ENCODE results near the gene ELMO3.

ELMO3 gene

GRCh38 chr16:67249178-67250044, 50.5 kb downstream of the ELMO3 start:
- H3K4me3 ChIP-seq (ENCODE audit: insufficient read depth, low read depth, low read length): peak overlapping the region; percentile 63
- H3K9me3 ChIP-seq (ENCODE audit: control insufficient read depth, low read length): no peaks in the 10 kb centered on the region
- 16% methylated on average over 21 of the region's 22 CpGs for WGBS, 2 experiments
- peaks cover 40% of the 10 kb centered on the region for H3K27me3 ChIP-seq (ENCODE audit: control insufficient read depth, insufficient read depth, low read length, poor library complexity, severe bottlenecking)
- H3K36me3 ChIP-seq (ENCODE audit: control insufficient read depth, insufficient read depth, low read length): no peaks in the 10 kb centered on the region
- H3K27ac ChIP-seq (ENCODE audit: insufficient read depth, low read depth, low read length, poor library complexity, severe bottlenecking): no peak overlapping the region
- peaks cover 30% of the 10 kb centered on the region for H3K4me1 ChIP-seq (ENCODE audit: control insufficient read depth, insufficient read depth, low read length)

GRCh38 chr16:67250045-67250327, 51.1 kb downstream of the ELMO3 start:
- Histone ChIP-seq H3K4me3 (ENCODE audit: insufficient read depth, low read depth, low read length) (no peak overlapping the region), H3K4me1 (ENCODE audit: control insufficient read depth, insufficient read depth, low read length) (peaks cover 29% of the 10 kb centered on the region), H3K27ac (ENCODE audit: insufficient read depth, low read depth, low read length, poor library complexity, severe bottlenecking) (no peak overlapping the region), H3K36me3 (ENCODE audit: control insufficient read depth, insufficient read depth, low read length) (no peaks in the 10 kb centered on the region), H3K27me3 (ENCODE audit: control insufficient read depth, insufficient read depth, low read length, poor library complexity, severe bottlenecking) (peaks cover 40% of the 10 kb centered on the region), H3K9me3 (ENCODE audit: control insufficient read depth, low read length) (no peaks in the 10 kb centered on the region)
- 68 to 70% methylated on average over 4 of the region's 4 CpGs for WGBS, 2 experiments

DNA sequence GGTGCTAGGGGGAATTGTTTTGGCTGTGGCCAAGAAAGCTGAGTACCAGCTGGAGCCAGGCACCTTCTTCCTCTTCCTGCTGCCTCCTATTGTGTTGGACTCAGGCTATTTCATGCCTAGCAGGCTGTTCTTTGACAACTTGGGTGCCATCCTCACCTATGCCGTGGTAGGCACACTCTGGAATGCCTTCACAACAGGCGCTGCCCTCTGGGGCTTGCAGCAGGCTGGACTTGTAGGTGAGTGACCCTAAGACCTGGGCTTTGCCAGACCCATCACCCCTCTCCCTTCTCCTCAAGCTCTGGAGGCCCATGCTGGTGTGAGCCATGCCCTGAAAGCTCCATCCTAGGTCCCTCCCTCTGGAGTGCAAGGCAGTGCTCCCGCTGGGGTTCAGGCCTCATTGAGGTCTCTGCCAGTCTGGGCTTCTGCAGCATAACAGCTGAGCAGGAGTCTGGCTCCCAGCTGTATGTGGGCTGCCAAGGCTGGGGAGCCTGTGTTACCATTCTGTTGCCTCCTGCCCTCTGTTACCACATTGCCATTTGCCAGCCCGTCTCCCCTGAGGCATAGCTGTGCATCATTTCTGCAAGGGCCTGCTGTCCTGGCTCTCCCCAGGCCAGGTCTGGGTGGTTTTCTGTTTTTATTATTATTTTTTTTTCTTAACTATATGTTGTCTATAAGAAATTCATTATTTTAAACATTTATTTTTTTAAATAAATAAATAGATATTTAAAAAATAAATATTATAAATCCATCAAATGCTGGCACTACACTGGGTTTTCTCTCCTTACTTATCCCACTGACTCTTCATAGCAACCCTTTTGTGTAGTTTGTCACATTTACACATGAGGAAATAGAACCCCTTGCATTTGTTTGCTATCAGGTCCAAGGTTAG, 53.9 kb downstream of the ELMO3 start:
- no peaks in the 10 kb centered on the region for H3K9me3 ChIP-seq (ENCODE audit: control insufficient read depth, low read length)
- 92% methylated on average over 4 of the region's 4 CpGs for WGBS, 2 experiments
- H3K36me3 ChIP-seq (ENCODE audit: control insufficient read depth, insufficient read depth, low read length): no peaks in the 10 kb centered on the region
- peaks cover 32% of the 10 kb centered on the region for H3K27me3 ChIP-seq (ENCODE audit: control insufficient read depth, insufficient read depth, low read length, poor library complexity, severe bottlenecking)
- no peak overlapping the region for H3K4me3 ChIP-seq (ENCODE audit: insufficient read depth, low read depth, low read length)
- H3K27ac ChIP-seq (ENCODE audit: insufficient read depth, low read depth, low read length, poor library complexity, severe bottlenecking): no peak overlapping the region
- H3K4me1 ChIP-seq (ENCODE audit: control insufficient read depth, insufficient read depth, low read length): peaks cover 17% of the 10 kb centered on the region
